ENCODE data around the gene RETN. TPM values are rescaled to one million over a fixed set of nuclear protein-coding genes. Genes with fewer than 3 reads are reported as not detected.

Gene RETN
- total RNA-seq, 1 donor from 2014 or later = not detected

DNA sequence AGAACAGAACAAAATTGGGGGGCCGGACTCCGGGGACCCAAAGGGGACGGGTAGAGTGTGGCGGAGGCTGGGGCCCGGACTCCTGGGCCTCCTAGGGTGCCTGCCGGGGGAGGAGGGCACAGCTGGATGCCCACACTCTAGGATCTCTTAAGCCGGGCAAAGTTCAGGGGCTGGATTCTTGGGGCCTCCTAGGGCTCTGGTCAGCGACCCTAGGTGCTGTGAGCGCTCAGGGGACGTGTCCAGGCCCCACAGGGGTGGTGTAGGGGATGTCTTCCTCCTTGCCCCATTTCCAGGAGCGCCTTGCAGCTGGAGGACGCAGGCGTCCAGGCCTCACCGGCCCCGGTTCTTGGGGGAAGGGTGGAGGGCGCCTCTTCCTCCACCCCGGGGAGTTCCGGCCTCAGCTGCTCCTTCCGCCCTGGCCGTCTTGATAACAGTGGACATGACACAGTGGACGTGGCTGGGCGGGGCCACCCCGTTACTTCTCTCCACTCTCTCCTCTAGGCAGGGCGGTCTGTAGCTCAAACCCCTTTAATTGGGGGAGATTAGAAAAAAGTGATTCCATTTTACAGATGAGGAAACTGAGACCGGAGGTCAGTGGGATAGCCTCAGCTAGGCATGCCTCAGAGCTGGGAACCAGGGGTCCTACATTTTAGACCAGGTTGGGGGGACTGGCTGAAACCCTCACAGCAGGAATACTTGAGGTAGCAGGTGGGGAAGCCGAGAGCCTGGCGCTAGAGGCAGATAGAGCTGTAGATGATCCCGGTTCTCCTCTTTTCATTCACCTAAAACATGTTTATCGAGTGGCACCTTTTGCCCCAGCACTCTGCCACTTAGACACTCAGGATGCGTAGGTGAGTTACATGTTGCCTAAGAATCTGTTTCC lies 31.2 kb upstream of the RETN start:
- DNase-seq (ENCODE audit: extremely low spot score in 2 of 2) = no peak
- TF ChIP-seq POLR2A (IDR thresholded peaks at IDR 0.05) = no peak
- TF ChIP-seq, protein P1, sequence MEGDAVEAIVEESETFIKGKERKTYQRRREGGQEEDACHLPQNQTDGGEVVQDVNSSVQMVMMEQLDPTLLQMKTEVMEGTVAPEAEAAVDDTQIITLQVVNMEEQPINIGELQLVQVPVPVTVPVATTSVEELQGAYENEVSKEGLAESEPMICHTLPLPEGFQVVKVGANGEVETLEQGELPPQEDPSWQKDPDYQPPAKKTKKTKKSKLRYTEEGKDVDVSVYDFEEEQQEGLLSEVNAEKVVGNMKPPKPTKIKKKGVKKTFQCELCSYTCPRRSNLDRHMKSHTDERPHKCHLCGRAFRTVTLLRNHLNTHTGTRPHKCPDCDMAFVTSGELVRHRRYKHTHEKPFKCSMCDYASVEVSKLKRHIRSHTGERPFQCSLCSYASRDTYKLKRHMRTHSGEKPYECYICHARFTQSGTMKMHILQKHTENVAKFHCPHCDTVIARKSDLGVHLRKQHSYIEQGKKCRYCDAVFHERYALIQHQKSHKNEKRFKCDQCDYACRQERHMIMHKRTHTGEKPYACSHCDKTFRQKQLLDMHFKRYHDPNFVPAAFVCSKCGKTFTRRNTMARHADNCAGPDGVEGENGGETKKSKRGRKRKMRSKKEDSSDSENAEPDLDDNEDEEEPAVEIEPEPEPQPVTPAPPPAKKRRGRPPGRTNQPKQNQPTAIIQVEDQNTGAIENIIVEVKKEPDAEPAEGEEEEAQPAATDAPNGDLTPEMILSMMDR (IDR thresholded peaks at IDR 0.05) = no peak
- TF ChIP-seq POLR2AphosphoS5 (IDR thresholded peaks at IDR 0.05; ENCODE audit: insufficient read depth in 1 of 2, low read depth in 1 of 2) = no peak
- Histone ChIP-seq H3K4me1 (peaks cover 6% of the 10 kb centered on the region), H3K27me3 (peaks cover 8% of the 10 kb centered on the region), H3K4me3 (peak overlapping the region; percentile 41 to 60), H3K27ac (peak overlapping the region; percentile 76), H3K9me3 (no peaks in the 10 kb centered on the region), H3K36me3 (no peaks in the 10 kb centered on the region)
- intact Hi-C loops (cut with DNase I) = no loop called here

DNA sequence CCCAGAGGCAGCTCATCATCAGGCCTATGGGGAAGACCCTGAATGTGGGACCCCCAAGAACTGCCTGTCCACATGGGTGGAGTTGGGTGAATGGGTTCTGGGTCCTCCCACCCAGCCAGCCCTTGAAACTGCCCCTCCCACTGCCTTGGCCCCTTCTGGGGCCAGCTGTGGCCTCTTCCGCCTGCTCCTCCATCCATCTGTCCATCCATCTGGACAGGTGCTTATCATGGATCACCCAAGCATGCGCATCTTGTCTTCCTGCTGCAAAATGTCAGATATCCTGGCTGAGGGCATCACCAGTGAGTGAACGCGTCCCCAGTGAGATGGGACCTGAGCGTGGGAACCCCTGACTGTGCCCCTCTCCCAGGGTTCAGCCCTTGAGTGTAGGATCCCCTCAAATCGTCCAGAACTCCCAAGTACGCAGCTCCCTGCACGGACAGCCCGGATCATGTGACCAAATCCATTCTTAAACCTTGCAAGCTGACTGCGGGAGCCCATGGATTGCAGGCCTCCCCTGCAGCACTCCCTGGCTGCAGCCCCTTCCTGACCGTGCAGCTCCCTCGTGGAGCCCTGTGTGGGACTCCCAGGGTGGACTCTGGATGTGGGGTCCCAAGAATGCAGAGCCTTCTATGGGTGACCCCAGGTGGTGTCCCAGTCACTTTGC lies 29.9 kb upstream of the RETN start:
- Histone ChIP-seq H3K27ac (no peak overlapping the region), H3K9me3 (no peaks in the 10 kb centered on the region), H3K27me3 (peaks cover 8% of the 10 kb centered on the region), H3K4me3 (no peak overlapping the region), H3K36me3 (no peaks in the 10 kb centered on the region), H3K4me1 (peaks cover 6% of the 10 kb centered on the region)
- TF ChIP-seq, protein P1 (IDR thresholded peaks at IDR 0.05) = no peak
- no peak for TF ChIP-seq POLR2A (IDR thresholded peaks at IDR 0.05)
- no peak for TF ChIP-seq POLR2AphosphoS5 (IDR thresholded peaks at IDR 0.05; ENCODE audit: insufficient read depth in 1 of 2, low read depth in 1 of 2)
- intact Hi-C loops (cut with DNase I) = no loop called here
- DNase-seq (ENCODE audit: extremely low spot score in 2 of 2) = no peak

DNA sequence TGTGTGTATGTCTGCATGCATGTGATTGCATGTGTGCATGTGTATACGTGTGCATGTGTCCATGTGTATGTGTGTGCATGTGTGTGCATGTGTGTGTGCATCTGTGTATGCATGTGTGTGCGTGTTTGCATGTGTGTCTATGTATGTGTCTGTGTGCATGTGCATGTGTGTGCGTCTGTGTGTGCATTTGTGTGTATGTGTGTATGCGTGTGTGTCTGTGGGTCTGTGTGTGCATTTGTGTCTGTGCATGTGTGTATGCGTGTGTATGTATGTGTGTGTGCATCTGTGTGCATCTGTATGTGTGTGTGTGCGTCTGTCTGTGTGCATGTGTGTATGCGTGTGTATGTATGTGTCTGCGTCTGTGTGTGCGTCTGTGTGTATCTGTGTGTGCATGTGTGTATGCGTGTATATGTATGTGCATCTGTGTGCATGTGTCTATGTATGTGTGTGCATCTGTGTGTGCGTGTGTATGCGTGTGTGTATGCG lies 28.9 kb upstream of the RETN start:
- Histone ChIP-seq H3K4me1 (peaks cover 6% of the 10 kb centered on the region), H3K27ac (no peak overlapping the region), H3K4me3 (no peak overlapping the region), H3K36me3 (no peaks in the 10 kb centered on the region), H3K27me3 (peaks cover 8% of the 10 kb centered on the region), H3K9me3 (no peaks in the 10 kb centered on the region)
- intact Hi-C loops (cut with DNase I) = no loop called here
- no peak for TF ChIP-seq POLR2AphosphoS5 (IDR thresholded peaks at IDR 0.05; ENCODE audit: insufficient read depth in 1 of 2, low read depth in 1 of 2)
- no peak for DNase-seq (ENCODE audit: extremely low spot score in 2 of 2)

DNA sequence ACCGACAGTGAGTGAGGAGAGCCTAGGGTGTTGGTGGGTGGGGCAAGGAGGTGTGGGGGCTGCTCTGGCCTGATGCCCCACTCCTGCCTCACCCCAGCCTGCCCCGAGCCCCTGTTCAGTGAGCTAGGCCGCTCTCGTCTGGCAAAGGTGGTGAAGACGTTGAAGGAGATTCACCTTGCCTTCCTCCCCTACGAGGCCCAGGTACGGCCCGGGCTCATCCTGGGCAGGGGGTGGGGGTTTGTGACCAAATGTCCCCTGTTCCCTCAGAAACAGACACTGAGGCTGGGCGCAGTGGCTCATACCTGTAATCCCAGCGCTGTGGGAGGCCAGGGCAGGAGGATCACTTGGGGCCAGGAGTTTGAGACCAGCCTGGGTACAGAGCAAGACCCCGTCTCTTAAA lies 28.0 kb upstream of the RETN start:
- Histone ChIP-seq H3K9me3 (no peaks in the 10 kb centered on the region), H3K27ac (no peak overlapping the region), H3K4me1 (peaks cover 6% of the 10 kb centered on the region), H3K4me3 (no peak overlapping the region), H3K36me3 (no peaks in the 10 kb centered on the region), H3K27me3 (peaks cover 8% of the 10 kb centered on the region)
- intact Hi-C loops (cut with DNase I) = no loop called here
- DNase-seq (ENCODE audit: extremely low spot score in 2 of 2) = no peak
- TF ChIP-seq POLR2A (IDR thresholded peaks at IDR 0.05) (no peak), POLR2AphosphoS5 (IDR thresholded peaks at IDR 0.05; ENCODE audit: insufficient read depth in 1 of 2, low read depth in 1 of 2) (no peak)
- TF ChIP-seq, protein P1 (IDR thresholded peaks at IDR 0.05) = no peak

DNA sequence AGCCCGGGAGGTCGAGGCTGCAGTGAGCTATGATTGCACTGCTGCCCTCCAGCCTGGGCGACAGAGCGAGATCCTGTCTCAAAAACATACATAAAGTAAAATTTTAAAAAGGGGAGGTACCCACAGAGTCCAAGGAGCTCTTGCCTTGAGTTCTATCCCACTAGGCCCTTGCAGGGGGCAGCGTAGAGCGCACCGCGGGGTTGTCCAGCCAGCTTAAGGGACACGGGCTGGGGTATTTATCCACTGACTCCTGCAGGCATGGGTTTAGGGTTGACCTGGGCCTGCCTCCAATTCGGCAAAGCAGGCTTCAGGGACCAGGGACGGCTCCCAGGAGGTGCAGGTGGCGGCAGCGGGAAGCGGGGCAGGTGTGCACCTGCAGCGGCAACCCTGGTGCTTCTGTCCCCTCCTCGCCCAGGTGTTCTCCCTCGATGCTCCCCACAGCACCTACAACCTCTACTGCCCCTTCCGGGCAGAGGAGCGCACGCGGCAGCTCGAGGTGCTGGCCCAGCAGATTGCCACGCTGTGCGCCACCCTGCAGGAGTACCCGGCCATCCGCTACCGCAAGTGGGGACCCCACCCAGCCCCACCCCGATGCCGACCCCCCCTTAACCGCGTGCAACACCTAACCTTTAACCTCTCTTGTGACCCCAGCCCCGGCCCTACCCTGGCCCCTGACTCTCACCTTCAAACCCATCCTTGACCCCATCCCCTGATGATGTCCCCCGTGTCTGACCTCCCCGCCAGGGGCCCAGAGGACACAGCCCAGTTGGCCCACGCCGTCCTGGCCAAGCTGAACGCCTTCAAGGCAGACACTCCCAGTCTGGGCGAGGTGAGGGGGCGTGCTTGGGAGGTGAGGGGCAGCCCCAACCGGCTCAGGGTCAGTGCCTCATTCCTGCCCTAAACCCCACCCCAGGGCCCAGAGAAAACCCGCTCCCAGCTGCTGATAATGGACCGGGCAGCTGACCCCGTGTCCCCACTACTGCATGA lies 27.3 kb upstream of the RETN start:
- no peak for DNase-seq (ENCODE audit: extremely low spot score in 2 of 2)
- H3K27me3 ChIP-seq = peaks cover 8% of the 10 kb centered on the region
- H3K4me1 ChIP-seq = peaks cover 6% of the 10 kb centered on the region
- intact Hi-C loops (cut with DNase I) = no loop called here
- H3K4me3 ChIP-seq = no peak overlapping the region
- no peaks in the 10 kb centered on the region for H3K9me3 ChIP-seq
- no peak overlapping the region for H3K27ac ChIP-seq
- no peaks in the 10 kb centered on the region for H3K36me3 ChIP-seq
- TF ChIP-seq, protein P1 (IDR thresholded peaks at IDR 0.05) = no peak
- TF ChIP-seq POLR2A (IDR thresholded peaks at IDR 0.05) (no peak), POLR2AphosphoS5 (IDR thresholded peaks at IDR 0.05; ENCODE audit: insufficient read depth in 1 of 2, low read depth in 1 of 2) (no peak)
